LNCAP (cell line): Measurements from ENCODE around the gene GJB1.

Source experiments
- TF ChIP-seq, protein P1 (sequence below): fragments of 450-650 bp; IDR thresholded peaks from 2 replicates; pipeline ENCODE4 v1.5.1; 2017; ENCODE audit warnings: mild to moderate bottlenecking

GJB1 gene

DNA sequence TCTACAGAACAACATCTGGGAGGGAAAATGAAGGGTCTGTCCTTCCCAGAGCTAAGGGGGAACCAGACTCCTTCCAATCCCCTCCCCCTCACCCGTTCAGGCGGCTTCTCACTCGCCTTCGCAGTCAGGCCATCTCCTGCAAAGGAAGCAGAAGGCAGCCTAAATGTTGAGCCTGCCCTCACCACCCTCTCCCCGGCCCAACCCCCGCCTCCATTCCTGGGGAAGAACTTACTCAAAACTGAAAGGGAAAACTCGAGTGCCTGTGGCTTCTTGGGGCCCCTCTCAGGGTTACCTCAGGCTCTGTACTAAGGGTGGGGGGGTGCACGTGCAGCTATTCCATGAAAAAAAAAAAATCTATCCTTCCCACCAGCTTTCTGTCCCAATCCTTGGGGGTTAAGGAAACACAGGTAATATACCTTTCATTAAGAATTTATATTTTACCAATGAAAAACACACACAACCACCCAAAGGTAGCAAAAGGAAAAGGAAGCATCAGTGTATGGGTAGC lies 28.5 kb downstream of the GJB1 start:
- TF ChIP-seq, protein P1, sequence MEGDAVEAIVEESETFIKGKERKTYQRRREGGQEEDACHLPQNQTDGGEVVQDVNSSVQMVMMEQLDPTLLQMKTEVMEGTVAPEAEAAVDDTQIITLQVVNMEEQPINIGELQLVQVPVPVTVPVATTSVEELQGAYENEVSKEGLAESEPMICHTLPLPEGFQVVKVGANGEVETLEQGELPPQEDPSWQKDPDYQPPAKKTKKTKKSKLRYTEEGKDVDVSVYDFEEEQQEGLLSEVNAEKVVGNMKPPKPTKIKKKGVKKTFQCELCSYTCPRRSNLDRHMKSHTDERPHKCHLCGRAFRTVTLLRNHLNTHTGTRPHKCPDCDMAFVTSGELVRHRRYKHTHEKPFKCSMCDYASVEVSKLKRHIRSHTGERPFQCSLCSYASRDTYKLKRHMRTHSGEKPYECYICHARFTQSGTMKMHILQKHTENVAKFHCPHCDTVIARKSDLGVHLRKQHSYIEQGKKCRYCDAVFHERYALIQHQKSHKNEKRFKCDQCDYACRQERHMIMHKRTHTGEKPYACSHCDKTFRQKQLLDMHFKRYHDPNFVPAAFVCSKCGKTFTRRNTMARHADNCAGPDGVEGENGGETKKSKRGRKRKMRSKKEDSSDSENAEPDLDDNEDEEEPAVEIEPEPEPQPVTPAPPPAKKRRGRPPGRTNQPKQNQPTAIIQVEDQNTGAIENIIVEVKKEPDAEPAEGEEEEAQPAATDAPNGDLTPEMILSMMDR = no peak

DNA sequence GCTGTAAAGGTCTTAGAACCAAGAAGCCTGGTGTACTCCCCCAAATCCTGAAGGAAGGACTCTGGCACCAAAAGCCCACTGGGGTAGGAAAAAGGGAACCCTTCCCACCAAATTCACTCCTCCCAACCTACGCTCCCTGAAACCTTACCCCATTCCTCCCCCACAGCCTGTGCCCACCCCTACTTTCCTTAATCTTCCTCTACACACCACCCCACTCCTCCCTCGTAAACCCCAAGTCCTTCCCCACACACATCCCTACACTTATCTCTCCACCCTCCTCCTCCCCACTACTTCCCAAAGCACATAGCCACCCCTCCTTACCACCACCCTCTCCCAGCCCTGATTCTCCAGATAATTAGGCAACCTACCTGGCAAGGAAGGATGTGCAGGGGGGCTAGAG lies 29.2 kb downstream of the GJB1 start:
- TF ChIP-seq, protein P1 = no peak

DNA sequence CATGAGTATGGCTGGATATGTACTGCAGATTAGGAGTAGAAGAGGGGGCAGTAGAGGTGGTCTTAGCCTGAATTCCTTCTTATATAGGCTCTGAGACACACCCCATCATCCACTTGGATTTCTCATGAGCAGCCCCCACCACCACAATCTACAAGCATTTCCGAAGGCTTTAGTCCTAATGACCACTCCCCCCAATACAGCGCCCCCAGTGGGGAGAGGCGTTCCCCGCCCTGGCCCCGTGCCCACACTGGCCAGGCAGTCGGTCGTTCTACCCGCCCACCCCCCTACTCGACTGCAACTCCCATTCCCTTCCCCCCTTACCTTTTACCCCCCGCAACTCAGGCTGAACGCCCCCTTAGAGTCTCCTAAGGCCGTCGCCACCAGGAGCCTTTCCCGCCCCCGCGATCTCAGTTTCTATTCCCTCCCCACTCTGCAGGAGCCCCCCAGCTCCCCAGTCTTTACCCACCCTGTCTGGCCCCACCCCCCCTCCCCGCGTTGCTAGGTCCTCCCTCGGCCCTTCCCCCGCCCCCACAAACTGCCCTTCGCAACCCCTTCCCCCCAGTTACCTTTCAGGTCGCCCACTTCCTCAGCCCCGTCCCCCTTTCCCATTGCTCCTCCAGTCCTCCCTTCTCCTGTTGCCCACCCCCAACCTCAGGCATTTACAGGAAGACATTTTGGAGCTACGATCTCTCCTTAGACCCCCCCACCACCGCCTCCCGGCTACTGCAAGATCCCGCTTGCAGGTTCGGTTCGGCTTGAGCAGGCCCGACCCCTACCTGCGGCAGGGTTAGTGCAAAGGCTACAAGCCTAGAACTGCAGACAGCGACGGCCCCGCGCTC lies 30.4 kb downstream of the GJB1 start:
- TF ChIP-seq, protein P1 = peak; percentile 37; the same call in 1 of the 2 replicates

GRCh38 chrX:71254092-71254963 lies 31.3 kb downstream of the GJB1 start, which contains the start of gene ZMYM3:
ZMYM3 (minus strand) TSS chrX:71254140; CDS start chrX:71253255, 885 bp downstream.
- TF ChIP-seq, protein P1 = no peak

- TF ChIP-seq, protein P1 = no peak
Observed at GRCh38 chrX:71256051-71256450, 33.0 kb downstream of the GJB1 start.

GRCh38 chrX:71256856-71257255 lies 33.8 kb downstream of the GJB1 start:
- TF ChIP-seq, protein P1 = no peak

GRCh38 chrX:71269801-71270395 lies 46.9 kb downstream of the GJB1 start:
- TF ChIP-seq, protein P1 = no peak
